IMR-90 (cell line): ENCODE results near the gene PHF14. TPM values are rescaled to one million over a fixed set of nuclear protein-coding genes. Genes with fewer than 3 reads are reported as not detected.
"Not testable (repeated sequence)": the region's sequence is repeated elsewhere in the genome, so short reads cannot be mapped to it uniquely, and the experiment has no call there.

Experiments
- ATAC-seq: fragments of 200-7000 bp; cut with Tn5 transposase; 2 replicates; pipeline ENCODE4 v1.9.1; 2020; ENCODE audit warnings: low read depth, mild to moderate bottlenecking, moderate library complexity
- BruUV-seq: library from RNA; stranded (reverse); fragments of 400-500 nt; replicated peaks from 2 replicates; lab custom pipeline; 2021; lab: Mats Ljungman, UMichigan
- CTCF ChIA-PET: fragments of 300-600 bp; formaldehyde crosslinking; extraction: SDS; loops from one replicate; lab custom pipeline; 2021; ENCODE audit warnings: antibody characterized with exemption; lab: Yijun Ruan, JAX
- POLR2A ChIA-PET: fragments of 300-600 bp; sonication (Branson Sonifier 250); formaldehyde crosslinking; loops from one replicate; lab custom pipeline; 2022; ENCODE audit warnings: antibody characterized with exemption; ENCODE audit not compliant: unreplicated experiment; lab: Charles Lee
- DNase-seq: peaks from one replicate; pipeline ENCODE4 v3.0.0; 2013
- H2AFZ ChIP-seq: replicated peaks from 2 replicates; pipeline ENCODE3; 2013; ENCODE audit warnings: low read length, mild to moderate bottlenecking; ENCODE audit not compliant: poor library complexity
- H2AK5ac ChIP-seq: 2 replicates; pipeline ENCODE4 v1.6.1; 2013; ENCODE audit warnings: low read depth, low read length, inconsistent platforms
- H2AK9ac ChIP-seq: replicated peaks from 2 replicates; pipeline ENCODE3; 2013; ENCODE audit warnings: mild to moderate bottlenecking, low read depth, low read length, moderate library complexity; ENCODE audit not compliant: poor library complexity
- H2BK120ac ChIP-seq: 2 replicates; pipeline ENCODE4 v1.6.1; 2013; ENCODE audit warnings: low read depth, low read length, inconsistent platforms
- H2BK15ac ChIP-seq: 3 replicates; pipeline ENCODE4 v1.6.1; 2013; ENCODE audit warnings: low read depth, low read length, inconsistent platforms
- H2BK20ac ChIP-seq: 2 replicates; pipeline ENCODE4 v1.6.1; 2013; ENCODE audit warnings: low read depth, mild to moderate bottlenecking, inconsistent platforms, low read length, moderate library complexity
- H2BK5ac ChIP-seq: 2 replicates; pipeline ENCODE4 v1.6.1; 2013; ENCODE audit warnings: mild to moderate bottlenecking, low read depth, low read length, inconsistent platforms; ENCODE audit not compliant: poor library complexity, severe bottlenecking
- H3K14ac ChIP-seq: replicated peaks from 2 replicates; pipeline ENCODE4 v1.6.1; 2013; ENCODE audit warnings: low read depth, low read length, inconsistent platforms
- H3K18ac ChIP-seq: 2 replicates; pipeline ENCODE4 v1.6.1; 2013; ENCODE audit warnings: low read depth, low read length, control low read depth
- H3K23ac ChIP-seq: 2 replicates; pipeline ENCODE4 v1.6.1; 2013; ENCODE audit warnings: low read depth, low read length, inconsistent platforms
- H3K27ac ChIP-seq: 2 replicates; pipeline ENCODE4 v1.5.1; 2013; ENCODE audit warnings: mild to moderate bottlenecking, control low read depth, low read length; ENCODE audit not compliant: insufficient read depth
- H3K27me3 ChIP-seq: 2 replicates; pipeline ENCODE4 v1.6.1; 2013; ENCODE audit warnings: low read length; ENCODE audit not compliant: control insufficient read depth, insufficient read depth
- H3K36me3 ChIP-seq: 2 replicates; pipeline ENCODE4 v1.6.1; 2013; ENCODE audit warnings: low read length, mixed read lengths; ENCODE audit not compliant: control insufficient read depth, insufficient read depth
- H3K4ac ChIP-seq: 2 replicates; pipeline ENCODE4 v1.6.1; 2013; ENCODE audit warnings: low read depth, low read length, inconsistent platforms
- H3K4me1 ChIP-seq: 2 replicates; pipeline ENCODE4 v1.6.1; 2013; ENCODE audit warnings: low read length, mixed read lengths; ENCODE audit not compliant: control insufficient read depth, insufficient read depth
- H3K4me2 ChIP-seq: 2 replicates; pipeline ENCODE4 v1.6.1; 2013; ENCODE audit warnings: low read depth, mild to moderate bottlenecking, control low read depth, low read length, moderate library complexity
- H3K4me3 ChIP-seq: 2 replicates; pipeline ENCODE4 v1.5.1; 2013; ENCODE audit warnings: low read depth, mild to moderate bottlenecking, control low read depth, low read length, moderate library complexity; ENCODE audit not compliant: insufficient read depth
- H3K56ac ChIP-seq: 2 replicates; pipeline ENCODE4 v1.6.1; 2013; ENCODE audit warnings: low read length, inconsistent platforms; ENCODE audit not compliant: insufficient read depth; ENCODE audit errors: extremely low read depth
- H3K79me1 ChIP-seq, 2 experiments: 2 replicates each; pipeline ENCODE4 v1.6.1; 2013; ENCODE audit warnings: low read length in 2 of 2, inconsistent platforms in 1 of 2, low read depth in 1 of 2
- H3K9ac ChIP-seq: 2 replicates; pipeline ENCODE4 v1.6.1; 2013; ENCODE audit warnings: low read depth, low read length, control low read depth
- H3K9me1 ChIP-seq: 2 replicates; pipeline ENCODE4 v1.6.1; 2013; ENCODE audit warnings: low read length, inconsistent platforms; ENCODE audit not compliant: insufficient read depth
- H3K9me3 ChIP-seq: 2 replicates; pipeline ENCODE4 v1.6.1; 2013; ENCODE audit warnings: low read length; ENCODE audit not compliant: control insufficient read depth, insufficient read depth
- H4K20me1 ChIP-seq: 2 replicates; pipeline ENCODE4 v1.6.1; 2013; ENCODE audit warnings: low read length, inconsistent platforms; ENCODE audit not compliant: insufficient read depth
- H4K5ac ChIP-seq: 2 replicates; pipeline ENCODE4 v1.6.1; 2013; ENCODE audit warnings: mild to moderate bottlenecking, low read depth, low read length, control low read depth
- H4K8ac ChIP-seq, 2 experiments: 2 replicates each; pipeline ENCODE4 v1.6.1; 2013; ENCODE audit warnings: low read depth in 2 of 2, low read length in 2 of 2, control low read depth in 1 of 2, inconsistent platforms in 1 of 2
- H4K91ac ChIP-seq: 2 replicates; pipeline ENCODE4 v1.6.1; 2013; ENCODE audit warnings: low read depth, low read length, inconsistent platforms; ENCODE audit not compliant: insufficient read depth
- WGBS, 2 experiments: methylation state at CpG; one replicate each; pipeline versions ENCODE4 v1.1.5 to v1.1.7; 2013; ENCODE audit warnings: missing lambda C conversion rate in 2 of 2; ENCODE audit not compliant: insufficient read length in 1 of 2; ENCODE audit errors: extremely low coverage in 2 of 2; 5-methylcytosine and 5-hydroxymethylcytosine counted together
- dilution Hi-C: fragments of 300-500 bp; cut with HindIII; formaldehyde crosslinking; loops from one replicate; pipeline ENCODE4 v1.14.3; 2018; ENCODE audit warnings: low sequenced_read_pairs; ENCODE audit not compliant: unreplicated experiment
- in situ Hi-C: fragments of 300-500 bp; cut with MboI; formaldehyde crosslinking; loops from 3 replicates; pipeline ENCODE4 v1.14.3; 2019; ENCODE audit warnings: low sequenced_read_pairs, inconsistent platforms, mixed read lengths
- intact Hi-C: fragments of 100-400 bp; cut with micrococcal nuclease; formaldehyde crosslinking; loops from 2 replicates; pipeline ENCODE4 v1.10.0; 2022
- polyA plus RNA-seq, 3 experiments: library from polyadenylated mRNA; depleted of rRNA; stranded (reverse); fragments of >200 nt; gene quantifications; 2 replicates each; pipeline ENCODE4 v1.2.3, GENCODE V29; 2012; ENCODE audit warnings: low replicate concordance in 1 of 3
- total RNA-seq: library from RNA; depleted of rRNA; stranded (reverse); fragments of >200 nt; gene quantifications from 2 replicates; pipeline ENCODE4 v1.2.3, GENCODE V29; 2012

Gene PHF14
- total and polyA plus RNA-seq, 2 of the 4 experiments (the other 2 are of a cell fraction), result 8.7 to 17.2 TPM

- H3K79me1 ChIP-seq, in situ Hi-C loops, H4K5ac ChIP-seq, H3K14ac ChIP-seq, H4K91ac ChIP-seq, dilution Hi-C loops, H3K4me3 ChIP-seq, H3K18ac ChIP-seq, H4K20me1 ChIP-seq, H3K9me3 ChIP-seq, ATAC-seq, H3K4me1 ChIP-seq, BruUV-seq, H3K36me3 ChIP-seq, H2AFZ ChIP-seq, H2BK5ac ChIP-seq, intact Hi-C loops, H2BK120ac ChIP-seq, H3K4me2 ChIP-seq, H2BK15ac ChIP-seq, H3K27me3 ChIP-seq, DNase-seq, H2AK9ac ChIP-seq, H3K9ac ChIP-seq, H2BK20ac ChIP-seq, POLR2A ChIA-PET, H4K8ac ChIP-seq, H3K4ac ChIP-seq, H2AK5ac ChIP-seq, H3K23ac ChIP-seq, H3K27ac ChIP-seq, CTCF ChIA-PET, H3K56ac ChIP-seq, H3K9me1 ChIP-seq: not testable (repeated sequence)
- 80% methylated on average over 1 of the region's 3 CpGs; no CpG with 5 or more reads in 1 of the 2 experiments for WGBS, 2 experiments
Observed at GRCh38 chr7:10928203-10928602, 45.5 kb upstream of the PHF14 start.
